Suppressor macrophage treated with lipopolysaccharide for 4 hours (primary cell): Measurements from ENCODE around the gene EXOC2.
"Not testable (repeated sequence)": the region's sequence is repeated elsewhere in the genome, so short reads cannot be mapped to it uniquely, and the experiment has no call there.

Source experiments
- DNase-seq: peaks from one replicate; pipeline ENCODE4 v3.0.0-alpha.2; 2020

The EXOC2 gene

GRCh38 chr6:570825-571224 lies 122.1 kb downstream of the EXOC2 start:
- DNase-seq: no peak

- no peak for DNase-seq
These were observed 123.9 kb downstream of the EXOC2 start for GRCh38 chr6:568954-569523.

DNA sequence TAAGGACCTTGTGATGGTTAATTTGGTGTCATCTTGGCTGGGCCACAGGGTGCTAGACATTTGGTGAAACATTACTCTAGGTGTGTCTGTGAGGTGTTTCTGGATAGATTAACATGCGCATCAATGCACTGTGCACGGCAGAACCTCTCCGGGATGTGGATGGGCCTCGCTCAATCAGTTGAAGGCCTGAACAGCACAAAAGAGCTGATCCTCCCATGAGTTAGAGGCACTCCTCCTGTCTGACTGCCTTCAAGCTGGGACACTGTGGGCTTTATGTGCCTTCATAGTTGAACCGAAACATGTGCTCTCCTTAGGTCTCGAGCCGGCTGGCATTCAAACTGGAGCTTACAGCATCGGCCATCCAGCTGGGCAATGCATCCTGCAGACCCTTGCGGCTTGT lies 124.9 kb downstream of the EXOC2 start:
- no peak for DNase-seq

- no peak for DNase-seq
These were observed 129.1 kb downstream of the EXOC2 start for GRCh38 chr6:563863-564262.

- DNase-seq: no peak
These were observed 130.8 kb downstream of the EXOC2 start for GRCh38 chr6:562052-562676.

DNA sequence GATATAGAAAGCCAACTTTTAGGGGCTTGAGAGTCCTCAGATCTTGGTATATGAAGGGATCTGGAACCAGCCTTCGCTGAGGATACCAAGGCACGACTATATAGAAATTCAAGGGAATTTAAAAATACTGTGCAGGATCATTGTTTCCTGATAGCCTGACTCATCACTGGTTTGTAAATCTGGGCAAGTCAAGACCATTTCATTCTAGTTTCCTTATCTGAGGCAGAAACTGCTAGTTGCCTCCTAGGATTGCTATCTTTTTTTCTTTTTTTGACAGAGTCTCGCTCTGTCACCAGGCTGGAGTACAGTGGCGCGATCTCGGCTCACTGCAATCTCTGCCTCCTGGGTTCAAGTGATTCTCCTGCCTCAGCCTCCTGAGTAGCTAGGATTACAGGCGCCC lies 131.6 kb downstream of the EXOC2 start:
- not testable (repeated sequence) for DNase-seq

DNA sequence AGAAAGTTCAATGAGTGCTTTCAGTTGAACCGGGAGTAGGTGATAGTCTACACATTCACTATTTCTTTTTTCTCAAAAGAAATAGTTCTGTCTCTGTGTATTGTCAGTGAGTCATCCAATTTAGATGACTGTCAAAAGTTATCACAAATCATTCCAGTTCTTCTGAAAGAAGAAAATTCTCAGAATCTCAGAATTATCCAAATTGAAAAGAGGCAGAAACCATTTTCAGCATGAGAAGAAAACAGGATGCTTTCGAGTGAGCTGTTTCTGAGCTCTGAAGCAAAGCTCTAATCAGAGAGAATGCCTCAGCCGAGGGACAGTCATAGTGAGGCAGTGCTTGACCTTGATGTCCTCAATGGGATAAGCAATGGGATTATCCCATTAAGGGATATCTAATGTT lies 134.0 kb downstream of the EXOC2 start:
- DNase-seq: no peak

GRCh38 chr6:558089-558488 lies 134.8 kb downstream of the EXOC2 start:
- DNase-seq: peak; percentile 13

DNA sequence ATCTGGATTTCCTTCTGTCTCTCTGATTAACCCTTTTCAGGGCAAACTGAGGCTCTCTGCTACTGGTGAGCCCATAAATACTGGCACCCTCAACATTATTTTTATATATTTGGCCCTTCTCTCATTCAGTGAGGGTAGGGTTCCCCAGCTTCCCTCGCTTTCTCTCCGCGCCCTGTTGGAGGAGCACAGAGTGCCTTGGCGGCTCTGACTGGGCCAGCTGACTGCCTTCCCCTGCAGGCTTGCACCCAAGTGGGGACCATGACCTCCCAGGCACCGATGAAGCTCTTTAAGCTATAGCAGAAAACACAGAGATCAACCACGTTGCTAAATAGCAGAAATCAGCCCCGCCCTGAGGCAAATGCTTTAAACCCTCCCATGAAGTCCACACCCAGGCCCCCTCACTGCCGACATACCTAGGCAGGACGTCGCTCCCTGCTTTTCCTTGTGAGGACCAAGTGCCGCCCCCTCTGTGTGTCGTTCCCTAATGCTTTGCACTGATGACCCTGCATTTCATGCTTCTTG lies 141.0 kb downstream of the EXOC2 start:
- DNase-seq: no peak

DNA sequence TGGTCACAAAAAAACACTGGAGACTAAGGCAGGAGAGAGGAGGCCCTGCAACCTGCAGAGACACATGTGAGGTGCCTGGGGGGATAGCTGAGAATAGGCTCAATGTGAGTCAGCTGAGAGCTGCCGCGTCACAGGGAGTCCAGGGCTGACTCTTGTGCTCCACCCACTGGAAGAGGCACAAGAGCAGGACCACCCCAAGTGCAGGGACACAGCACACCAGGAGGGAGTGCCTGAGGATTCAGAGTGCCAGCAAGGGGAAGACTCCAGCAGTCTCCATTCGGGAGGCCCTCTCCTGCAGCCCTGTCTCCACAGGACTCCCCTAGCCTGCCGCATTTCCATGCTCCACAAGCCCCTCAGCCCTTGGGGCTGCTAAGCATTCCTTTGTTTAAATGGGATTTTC lies 141.5 kb downstream of the EXOC2 start:
- no peak for DNase-seq

- no peak for DNase-seq
These were observed 143.0 kb downstream of the EXOC2 start for GRCh38 chr6:549906-550305.

GRCh38 chr6:548517-548916 lies 144.4 kb downstream of the EXOC2 start:
- no peak for DNase-seq

DNA sequence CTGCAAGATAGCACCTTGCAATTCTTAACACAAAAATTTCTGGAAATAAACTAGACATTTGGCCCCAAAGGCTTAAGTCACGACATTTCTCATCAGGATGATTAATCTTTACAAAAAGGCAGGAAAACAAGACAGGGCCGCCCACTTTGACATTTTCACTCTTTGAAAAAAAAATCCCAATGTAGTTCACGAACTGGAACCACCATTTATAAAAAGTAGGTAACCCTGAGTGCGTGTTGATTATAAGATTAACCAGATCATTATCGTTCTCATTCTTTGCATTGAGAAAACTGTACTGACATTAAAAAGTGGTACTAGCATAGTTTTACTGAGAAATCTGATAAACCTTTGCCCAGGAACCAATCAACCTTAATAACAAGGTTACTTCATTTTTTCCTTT lies 144.8 kb downstream of the EXOC2 start:
- no peak for DNase-seq

DNA sequence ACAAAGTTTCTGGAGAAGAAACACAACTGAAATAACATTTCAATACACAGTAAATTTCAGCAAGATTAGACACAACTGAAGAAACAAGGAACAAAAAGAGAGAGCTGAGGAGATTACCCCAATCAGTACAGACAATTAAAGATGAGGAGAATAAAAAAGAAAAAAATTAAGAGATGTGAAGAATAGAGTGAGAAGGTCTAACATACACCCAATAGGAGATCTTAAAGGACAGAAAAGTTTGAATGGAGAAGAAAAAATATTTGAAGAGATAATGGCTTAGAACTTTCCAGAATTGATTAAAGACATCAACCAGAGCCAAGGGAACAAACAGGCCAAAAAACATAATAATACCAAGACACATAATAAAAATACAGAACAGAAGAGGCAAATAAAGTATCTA lies 152.4 kb downstream of the EXOC2 start:
- no peak for DNase-seq

DNA sequence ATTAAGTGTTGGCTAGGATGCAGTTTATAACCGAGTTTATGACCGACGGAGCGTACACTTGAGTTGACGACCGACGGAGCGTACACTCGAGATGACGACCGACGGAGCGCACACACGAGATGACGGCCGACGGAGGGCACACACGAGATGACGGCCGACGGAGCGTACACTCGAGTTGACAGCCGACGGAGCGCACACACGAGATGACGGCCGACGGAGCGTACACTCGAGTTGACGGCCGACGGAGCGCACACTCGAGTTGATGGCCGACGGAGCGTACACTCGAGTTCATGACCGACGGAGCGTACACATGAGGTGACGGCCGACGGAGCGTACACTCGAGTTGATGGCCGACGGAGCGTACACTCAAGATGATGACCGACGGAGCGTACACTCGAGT lies 155.8 kb downstream of the EXOC2 start:
- DNase-seq: no peak

- DNase-seq: no peak
These were observed 162.5 kb downstream of the EXOC2 start for GRCh38 chr6:530425-530824.

- no peak for DNase-seq
These were observed 163.9 kb downstream of the EXOC2 start for GRCh38 chr6:528989-529388.

DNA sequence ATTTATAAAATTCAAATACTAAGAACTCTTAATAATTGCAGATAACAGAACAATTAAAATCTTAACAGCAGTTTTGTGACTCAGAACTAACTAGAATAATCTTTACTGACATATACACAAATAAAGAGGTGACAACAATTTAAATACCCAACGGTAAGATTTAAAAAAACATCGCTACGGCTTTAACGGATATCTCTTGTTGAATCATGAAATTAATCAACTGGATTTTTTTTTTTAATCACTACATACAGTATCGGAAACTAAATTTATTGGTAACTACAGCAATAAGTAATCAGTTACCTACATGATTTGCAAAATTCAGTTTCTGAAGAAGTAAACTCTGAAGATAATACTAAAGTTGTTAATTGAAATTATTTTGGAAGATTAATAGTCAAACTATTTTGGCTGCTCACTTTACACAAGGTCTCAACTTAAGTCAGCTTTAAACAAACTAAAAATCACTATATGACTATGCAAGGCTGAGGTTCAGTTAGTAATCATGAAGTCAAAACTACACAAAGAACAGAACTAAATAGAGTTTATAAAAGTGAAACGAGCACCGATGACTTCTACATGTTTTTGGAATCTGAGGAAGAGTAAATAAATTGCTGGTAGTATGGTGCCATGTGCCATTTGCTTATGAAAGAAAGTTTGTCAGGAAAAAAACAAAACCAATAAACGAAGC lies 164.8 kb downstream of the EXOC2 start:
- DNase-seq: no peak

DNA sequence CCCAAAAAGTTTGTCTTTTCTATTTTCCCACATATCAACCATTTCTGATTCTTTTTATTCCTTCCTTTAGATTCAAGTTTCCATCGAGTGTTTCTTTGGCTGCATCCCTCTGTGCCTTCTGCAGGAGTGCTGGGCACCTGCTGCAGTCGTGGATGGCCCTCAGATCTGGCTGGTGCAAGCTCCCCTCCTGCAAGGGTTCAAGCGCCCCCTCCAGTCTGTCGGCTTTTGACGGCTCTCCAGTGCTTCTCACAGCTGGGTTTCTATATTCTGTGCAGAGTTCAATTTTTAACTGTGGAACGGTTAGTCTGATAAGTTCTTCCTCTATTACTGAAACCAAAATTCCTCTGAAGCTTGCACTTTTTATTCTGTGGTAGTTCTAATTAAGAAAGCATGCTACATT lies 168.1 kb downstream of the EXOC2 start:
- no peak for DNase-seq

DNA sequence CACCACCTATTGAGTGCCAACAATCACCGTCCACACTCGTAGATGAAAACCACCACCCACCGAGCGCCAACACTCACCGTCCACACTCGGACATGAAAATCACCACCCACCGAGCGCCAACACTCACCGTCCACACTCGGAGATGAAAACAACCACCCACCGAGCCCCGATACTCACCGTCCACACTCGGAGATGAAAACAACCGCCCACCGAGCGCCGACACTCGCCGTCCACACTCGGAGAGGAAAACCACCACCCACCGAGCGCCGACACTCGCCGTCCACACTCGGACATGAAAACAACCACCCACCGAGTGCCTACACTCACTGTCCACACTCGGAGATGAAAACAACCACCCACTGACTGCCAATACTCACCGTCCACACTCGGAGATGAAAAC lies 172.1 kb downstream of the EXOC2 start:
- no peak for DNase-seq

DNA sequence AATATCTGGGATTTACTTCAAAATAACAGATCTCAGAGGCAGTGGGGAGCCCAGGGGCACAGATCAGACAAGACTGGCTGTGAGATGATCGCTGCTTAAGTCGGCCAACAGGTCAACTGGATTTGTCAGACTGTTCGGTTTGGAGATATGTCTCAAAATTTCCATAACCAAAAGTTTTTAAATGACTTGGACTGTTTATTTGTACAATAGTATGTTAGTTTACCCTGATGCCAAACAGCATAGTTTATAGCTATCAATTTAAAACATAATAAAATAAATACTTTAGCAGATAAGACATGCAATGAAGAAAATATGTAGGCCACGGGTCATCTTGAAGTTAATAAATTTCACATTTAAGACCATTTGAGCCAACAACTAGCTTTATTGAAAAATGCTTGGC lies 174.7 kb downstream of the EXOC2 start:
- no peak for DNase-seq

DNA sequence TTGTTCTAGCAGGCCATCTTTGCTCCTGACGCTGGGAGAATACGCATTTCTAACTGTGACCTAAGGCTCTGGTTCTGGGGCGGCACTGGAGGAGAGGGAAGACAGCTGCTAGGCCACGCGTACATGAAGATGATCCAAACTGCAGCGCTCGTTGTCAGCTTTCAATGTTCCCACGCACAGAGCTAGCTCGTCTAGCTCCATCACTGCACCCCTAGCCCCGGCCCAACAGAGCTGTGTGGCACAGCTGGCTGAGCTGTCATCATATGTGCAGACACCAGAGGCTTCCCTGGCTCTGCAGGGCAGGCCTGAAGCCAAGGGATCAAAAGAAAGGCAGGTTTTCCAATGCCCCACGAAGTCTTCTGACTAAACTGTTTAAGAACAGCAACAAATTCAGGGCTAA lies 176.7 kb downstream of the EXOC2 start:
- DNase-seq: no peak

- no peak for DNase-seq
These were observed 177.7 kb downstream of the EXOC2 start for GRCh38 chr6:515267-515666.

GRCh38 chr6:514396-514978 lies 178.5 kb downstream of the EXOC2 start:
- no peak for DNase-seq
